ENCODE results near the gene MYL12B. TPM values are rescaled to one million over a fixed set of nuclear protein-coding genes. Genes with fewer than 3 reads are reported as not detected.
A peak's percentile ranks its signal among the peaks of the same experiment; 100 is the strongest.
"Not testable (repeated sequence)": the region's sequence is repeated elsewhere in the genome, so short reads cannot be mapped to it uniquely, and the experiment has no call there.

The MYL12B gene
- total RNA-seq: 100 to 1,000 TPM; 243 to 267 TPM
- long read RNA-seq, donor 1, transcript MYL12B-201 (4 exons, 1,210 nt): major isoform, 58 of 58 reads
- long read RNA-seq, donor 1, partial matches to known transcripts: 0 of 58 reads
- long read RNA-seq, donor 1, other reads (novel, unspliced or antisense): 0 of 58 reads
- long read RNA-seq, donor 2, transcript MYL12B-201 (4 exons, 1,210 nt): major isoform, 299 of 309 reads
- long read RNA-seq, donor 2, partial matches to known transcripts: 9 of 309 reads
- long read RNA-seq, donor 2, other reads (novel, unspliced or antisense): 1 of 309 reads

DNA sequence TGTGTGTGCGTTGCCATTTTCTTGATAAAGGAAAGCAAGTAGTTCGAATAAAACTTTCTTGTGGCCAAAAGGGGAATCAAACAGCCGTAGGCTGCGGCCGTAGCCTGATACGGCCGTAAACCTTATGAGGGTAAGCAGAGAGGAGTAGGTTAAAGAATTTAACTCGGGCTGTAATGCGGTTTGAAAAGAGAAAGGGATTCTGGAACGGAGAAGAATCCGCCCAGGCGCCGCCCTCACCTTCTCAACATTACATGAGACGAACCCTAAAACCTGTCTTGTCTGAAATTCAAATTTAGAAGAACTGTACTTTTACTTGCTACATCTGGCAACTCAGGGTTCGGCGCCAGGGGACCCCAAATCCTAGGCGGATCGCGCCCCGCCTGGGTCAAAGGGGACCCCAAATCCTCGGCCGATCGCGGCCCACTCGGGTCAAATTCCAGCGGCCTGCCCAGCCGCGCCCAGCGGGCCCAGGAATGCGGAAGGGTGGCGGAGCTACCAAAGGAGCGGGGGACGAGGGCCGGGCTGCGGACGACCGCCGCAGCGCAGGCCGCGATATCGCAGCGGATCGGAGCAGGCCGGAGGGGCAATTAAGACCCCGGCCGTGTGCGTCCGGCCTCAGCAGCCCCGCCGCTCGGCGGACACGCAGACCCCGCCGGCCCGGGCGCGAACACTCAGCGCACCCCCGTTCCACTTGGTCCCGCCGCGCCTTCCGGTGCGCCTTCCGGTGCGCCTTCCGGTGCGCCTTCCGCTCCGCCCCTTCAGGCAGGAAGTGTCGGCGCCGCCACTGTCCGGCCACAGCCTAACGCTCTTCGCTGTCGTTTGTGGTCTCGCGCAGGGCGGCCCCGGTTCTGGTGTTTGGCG lies at the start of gene MYL12B:
Gene MYL12B, plus strand, starts transcription at position 761 of the 861 bp plus-strand sequence. CDS start 10,766 bp downstream, outside the sequence.
- DNase-seq (ENCODE audit: low spot score): peak; percentile 96
- intact Hi-C loops (cut with DNase I): loop anchor here in 1 of 2 donors (5.0 to 10.0 kb wide), 2 partner anchors 191 to 333 kb away; partner anchors contain the start of gene TGIF1

DNA sequence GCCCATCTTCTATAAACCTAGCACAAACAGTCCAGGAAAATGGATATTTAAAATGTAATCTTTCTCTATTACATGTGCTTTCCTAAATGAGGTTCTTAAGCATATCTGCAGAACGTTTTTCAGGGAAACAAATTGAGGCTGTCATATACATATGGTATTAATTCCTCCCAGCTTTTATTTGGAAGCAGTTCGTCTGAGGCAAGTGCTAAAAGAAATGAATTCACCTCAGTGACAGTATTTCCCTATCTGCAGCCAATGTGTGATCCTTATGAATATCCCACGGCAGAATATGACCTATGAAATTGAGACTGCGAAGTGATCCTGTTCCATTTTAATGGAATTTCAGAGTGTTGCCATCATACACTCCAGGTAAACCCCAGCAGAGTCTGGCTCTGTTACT lies 49.3 kb upstream of the MYL12B start:
- intact Hi-C loops (cut with DNase I): no loop called here
- no peak for DNase-seq (ENCODE audit: low spot score)

DNA sequence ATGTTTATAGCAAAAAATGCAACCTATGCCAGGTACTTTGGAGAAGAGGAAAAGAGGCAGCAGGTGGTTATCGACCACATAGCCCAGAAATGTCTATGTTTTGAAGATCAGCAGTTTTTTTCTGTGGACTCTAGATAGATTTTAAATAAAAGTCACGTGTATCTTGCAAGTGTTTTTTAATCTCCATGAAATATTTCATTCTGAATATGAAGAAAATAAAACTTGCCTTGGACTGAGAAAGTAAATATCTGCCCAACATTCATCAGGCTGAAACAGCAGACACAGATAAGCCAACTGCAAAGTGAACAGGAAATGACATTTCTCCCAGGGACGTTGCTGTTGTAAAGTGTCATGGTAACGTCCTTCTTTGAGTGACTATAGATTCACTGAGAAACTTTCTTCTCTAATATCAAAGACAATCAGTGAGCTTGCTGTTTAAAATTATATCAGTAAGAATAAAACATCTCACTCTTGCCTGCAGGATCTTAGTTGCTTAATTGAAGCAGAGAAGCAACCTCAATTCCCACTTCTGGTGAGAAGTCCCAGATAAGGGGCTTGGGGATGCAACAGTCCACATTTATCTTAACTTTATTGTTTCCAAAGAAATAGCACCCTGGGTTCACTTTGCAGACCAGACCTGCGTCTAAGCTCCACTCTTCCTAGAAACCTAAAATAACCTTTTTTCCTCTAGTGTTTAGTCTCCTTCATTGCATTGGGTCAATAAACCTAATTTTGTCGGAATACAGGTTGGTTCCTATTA lies 48.5 kb upstream of the MYL12B start:
- no peak for DNase-seq (ENCODE audit: low spot score)
- intact Hi-C loops (cut with DNase I): no loop called here

DNA sequence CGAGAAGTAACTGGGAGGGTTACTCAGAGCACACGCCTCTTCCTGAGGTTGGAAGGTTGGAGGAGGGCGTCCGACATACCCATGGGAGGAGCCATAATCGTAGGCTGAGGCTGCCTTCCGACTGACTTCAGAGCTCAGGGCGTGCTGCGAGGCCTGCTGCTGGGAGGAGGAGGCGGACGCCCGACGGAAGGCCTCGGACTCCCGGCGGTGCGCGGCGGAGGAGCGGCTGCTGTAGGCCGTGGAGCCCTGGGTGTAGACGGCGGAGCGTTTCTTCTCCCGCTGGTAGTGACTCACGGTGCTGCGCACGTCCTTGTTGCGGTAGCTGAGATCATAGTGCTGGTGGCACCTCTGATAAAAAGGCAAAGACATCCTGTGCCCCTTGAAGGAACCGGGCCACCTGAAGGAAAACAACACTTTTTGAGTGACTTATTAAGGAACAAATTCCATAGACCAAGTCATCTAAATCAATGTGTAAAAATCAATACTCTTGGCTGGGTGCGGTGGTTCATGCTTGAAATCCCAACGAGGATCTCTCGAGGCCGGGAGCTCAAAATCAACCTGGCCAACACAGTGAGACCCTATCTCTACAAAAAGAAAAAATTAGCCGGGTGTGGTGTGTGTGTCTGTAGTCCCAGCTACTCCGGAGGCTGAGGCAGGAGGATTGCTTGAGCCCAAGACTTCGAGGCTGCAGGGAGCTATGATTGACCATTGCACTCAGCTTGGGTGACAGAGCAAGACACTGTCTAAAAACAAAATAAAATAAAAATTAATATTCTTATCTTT lies 46.9 kb upstream of the MYL12B start:
- DNase-seq (ENCODE audit: low spot score): no peak
- intact Hi-C loops (cut with DNase I): no loop called here

DNA sequence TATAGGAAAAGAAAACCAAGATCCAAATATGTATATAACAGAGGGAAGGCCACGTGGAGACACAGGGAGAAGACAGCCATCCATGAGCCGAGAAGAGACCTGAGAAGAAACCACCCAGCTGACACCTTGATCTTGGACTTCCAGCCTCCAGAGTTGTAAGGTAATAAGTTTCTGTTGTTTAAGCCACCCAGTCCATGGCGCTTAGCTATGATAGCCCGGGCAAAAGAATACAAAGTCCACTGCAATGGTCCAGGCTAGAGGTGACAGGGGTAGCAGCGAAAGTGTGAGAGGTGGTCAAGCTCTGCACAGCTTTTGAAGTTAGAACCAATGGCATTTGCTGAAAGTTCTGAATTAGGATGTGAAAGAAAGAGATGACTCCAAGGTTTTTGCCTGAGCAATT lies 44.9 kb upstream of the MYL12B start:
- no peak for DNase-seq (ENCODE audit: low spot score)
- intact Hi-C loops (cut with DNase I): no loop called here

DNA sequence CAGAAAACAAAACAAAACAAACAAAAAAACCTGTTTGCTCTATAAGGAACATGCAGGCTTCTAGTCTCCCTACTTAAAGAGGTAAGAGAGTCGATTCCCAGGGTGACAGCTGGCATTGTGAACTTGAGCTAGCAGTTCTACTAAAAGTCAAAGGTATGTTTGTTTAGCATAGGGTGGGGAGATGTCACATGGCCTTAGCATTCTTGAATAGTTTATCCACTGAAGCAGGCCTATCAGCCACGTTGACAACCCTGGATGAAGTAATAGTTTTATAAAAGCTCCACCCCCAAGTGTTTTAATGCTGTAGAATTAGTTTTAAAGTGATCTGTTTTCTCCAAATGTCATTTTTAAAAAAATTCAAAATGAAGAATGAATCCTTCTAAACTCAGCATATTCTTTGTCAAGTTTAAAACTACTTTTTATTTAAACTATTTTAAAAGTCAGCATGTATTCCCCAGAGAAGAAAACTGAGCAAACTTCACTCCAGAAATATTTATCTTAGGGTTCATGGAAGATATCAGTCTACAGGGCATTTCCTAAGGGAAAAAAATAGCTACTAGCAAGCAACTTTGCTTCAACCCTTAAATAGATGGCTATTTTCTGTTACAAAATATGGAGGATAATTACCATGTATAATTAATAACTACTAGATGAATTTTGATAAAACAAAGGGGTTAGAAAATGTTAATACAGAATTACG lies 43.8 kb upstream of the MYL12B start:
- DNase-seq (ENCODE audit: low spot score): no peak
- intact Hi-C loops (cut with DNase I): no loop called here

DNA sequence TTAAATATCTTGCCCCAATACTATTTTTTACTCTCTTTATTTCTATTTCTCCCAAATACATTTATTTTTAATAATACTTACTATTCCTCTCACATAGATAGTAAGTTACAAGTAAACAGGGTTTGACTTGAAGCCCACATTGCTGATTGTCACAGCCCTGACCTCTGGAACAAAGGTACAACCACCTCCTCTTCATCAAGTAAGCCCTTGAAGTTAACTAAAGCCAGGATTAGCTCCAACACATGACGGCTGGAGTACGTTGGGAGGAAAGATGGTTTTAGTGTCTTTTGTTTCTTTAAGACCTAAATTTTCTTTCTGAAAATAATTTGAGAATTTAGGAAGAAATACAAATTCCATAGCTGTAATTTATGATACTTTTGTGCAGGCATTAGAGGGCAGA lies 43.1 kb upstream of the MYL12B start:
- intact Hi-C loops (cut with DNase I): no loop called here
- DNase-seq (ENCODE audit: low spot score): no peak

DNA sequence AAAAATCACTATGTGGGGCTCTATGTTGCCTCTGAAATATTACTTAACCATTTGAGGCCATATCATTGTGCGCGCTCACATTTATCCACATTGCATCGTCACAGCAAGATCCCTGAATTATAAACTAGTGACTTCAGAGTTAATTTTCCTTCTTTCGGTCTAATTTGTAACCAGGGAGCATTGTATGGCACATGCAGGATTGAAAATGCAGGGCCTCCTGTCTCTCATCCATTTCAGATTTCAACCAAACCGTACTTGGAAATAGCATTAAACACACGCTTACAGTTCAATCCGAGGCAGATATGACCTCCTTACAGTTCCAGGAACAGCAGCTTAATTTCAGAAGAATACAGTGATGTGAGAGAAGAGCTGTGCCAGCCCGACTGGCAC lies 42.7 kb upstream of the MYL12B start:
- intact Hi-C loops (cut with DNase I): no loop called here
- no peak for DNase-seq (ENCODE audit: low spot score)

DNA sequence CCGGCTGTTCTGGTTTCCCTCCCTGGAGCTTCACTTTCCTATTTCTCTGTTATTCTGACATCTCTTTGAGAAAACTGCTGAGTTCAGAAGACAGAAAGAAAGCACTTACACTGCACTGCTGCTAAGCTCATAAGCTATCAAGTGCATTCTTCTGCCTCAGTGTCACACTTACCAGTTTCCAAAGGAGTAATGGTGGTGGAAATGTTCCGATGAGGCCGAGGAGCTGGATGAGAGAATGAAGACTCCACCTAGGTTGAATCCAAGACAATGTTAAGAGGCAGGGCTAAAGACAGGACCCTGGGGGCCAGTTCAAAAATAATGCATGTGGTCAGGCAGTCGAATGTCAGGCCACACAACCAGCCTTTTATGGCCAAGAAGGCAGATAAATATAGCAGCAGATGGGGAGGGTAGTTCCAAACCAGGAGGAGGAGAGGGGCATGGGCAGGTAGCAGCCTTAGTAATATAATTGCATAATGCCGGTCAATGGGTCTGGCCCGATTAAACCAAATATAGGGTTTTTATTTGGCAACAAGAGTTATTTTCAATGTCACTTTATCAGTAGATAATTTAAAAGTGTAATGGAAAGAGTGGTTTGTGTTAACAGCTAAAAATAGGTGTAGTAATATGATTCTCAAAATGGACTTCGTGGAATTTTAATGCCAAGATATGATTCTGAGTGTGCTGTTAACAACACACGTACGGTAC lies 42.1 kb upstream of the MYL12B start, which contains the start of gene MYOM1:
Gene MYOM1, minus strand, starts transcription at position 338 of the 705 bp plus-strand sequence. CDS start 4,745 bp downstream, outside the sequence.
- no peak for DNase-seq (ENCODE audit: low spot score)
- intact Hi-C loops (cut with DNase I): no loop called here

DNA sequence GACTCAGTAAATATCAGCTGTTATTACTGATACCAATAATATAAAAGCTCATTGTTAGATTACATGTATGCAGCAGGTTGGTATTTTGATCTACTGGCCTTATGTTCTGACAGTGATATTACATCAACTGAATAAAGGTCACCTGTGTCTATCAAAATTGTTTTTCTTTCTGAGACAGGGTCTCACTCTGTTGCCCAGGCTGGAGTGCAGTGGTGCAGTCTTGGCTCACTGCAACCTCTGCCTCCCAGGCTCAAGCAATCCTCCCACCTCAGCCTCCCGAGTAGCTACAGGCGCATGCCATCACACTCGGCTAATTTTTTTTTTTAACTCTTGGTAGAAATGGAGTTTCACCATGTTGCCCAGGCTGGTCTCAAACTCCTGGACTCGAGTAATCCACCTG lies 41.1 kb upstream of the MYL12B start:
- intact Hi-C loops (cut with DNase I); DNase-seq (ENCODE audit: low spot score): not testable (repeated sequence)

DNA sequence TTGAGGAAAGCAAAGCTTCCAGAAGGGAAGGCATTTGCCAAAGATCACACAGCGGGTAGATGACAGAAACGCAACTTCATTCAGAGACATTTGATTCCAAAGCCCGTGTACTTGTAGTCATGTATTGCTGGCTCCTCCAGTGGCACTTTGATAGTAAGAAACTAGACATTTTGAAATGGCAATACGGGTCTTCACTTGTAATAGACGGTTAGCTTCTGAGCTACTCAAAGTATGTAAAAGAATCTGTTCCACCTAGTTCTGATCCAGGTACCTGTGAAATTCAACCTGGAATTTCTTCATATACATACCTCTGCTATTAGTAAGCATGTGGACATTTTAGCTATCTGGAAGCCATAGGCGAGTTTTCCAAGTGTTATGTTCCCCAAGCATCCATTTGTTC lies 40.4 kb upstream of the MYL12B start:
- intact Hi-C loops (cut with DNase I): no loop called here
- DNase-seq (ENCODE audit: low spot score): no peak

DNA sequence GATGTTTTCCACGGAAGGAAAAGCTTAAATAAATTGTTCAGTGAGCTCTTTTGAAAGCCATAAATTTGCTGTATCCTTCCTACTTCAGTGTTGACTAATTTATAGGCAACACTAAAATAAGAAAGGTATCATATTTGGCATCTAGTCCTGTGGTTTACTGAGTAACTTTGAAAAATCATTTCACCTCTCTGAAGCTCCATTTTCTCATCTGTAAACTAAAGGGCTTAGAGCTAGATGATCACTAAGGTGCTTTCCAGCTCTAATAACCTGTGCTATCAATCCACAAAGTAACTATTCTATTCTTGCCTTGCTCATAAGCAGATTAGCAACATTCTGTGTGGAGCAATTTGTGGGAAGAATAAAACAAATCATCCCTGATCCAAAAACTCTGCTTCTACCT lies 38.6 kb upstream of the MYL12B start:
- intact Hi-C loops (cut with DNase I): no loop called here
- no peak for DNase-seq (ENCODE audit: low spot score)

DNA sequence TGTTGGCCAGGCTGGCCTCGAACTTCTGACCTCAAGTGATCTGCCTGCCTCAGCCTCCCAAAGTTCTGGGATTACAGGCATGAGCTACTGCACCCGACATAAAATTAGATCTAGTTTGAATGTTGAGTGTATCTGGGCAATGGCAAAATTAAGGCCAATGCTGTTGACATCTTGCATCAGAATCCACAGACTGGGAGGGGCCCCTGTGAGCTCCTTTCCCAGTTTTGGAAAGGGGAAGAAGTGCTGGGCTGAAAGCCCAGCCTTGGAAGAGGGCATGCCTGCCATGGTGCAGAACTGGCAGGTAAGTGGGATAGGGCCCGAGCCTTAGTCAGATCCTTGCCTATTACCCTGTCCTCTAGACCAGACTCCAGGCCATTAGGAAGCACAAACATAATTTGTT lies 37.7 kb upstream of the MYL12B start:
- intact Hi-C loops (cut with DNase I): no loop called here
- DNase-seq (ENCODE audit: low spot score): no peak

DNA sequence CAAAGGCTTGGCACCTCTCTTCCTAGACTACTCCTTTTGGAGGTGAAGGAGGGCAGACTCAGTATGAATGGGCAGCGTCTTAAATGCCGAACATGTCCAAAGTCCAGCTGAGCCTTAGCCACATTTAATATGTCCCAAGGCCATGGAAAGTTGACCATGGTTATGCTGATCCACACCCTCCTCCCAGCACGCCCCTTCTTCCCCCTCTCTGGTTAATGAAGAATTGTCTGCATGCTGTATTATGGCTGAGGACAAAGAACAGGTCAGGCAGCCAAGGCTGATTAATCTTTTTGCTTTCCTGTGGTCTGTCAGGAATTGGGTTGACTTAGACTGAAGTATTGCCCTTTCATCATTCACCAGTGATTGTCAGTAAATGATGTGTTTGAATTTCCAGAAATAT lies 36.3 kb upstream of the MYL12B start:
- intact Hi-C loops (cut with DNase I): no loop called here
- DNase-seq (ENCODE audit: low spot score): no peak

DNA sequence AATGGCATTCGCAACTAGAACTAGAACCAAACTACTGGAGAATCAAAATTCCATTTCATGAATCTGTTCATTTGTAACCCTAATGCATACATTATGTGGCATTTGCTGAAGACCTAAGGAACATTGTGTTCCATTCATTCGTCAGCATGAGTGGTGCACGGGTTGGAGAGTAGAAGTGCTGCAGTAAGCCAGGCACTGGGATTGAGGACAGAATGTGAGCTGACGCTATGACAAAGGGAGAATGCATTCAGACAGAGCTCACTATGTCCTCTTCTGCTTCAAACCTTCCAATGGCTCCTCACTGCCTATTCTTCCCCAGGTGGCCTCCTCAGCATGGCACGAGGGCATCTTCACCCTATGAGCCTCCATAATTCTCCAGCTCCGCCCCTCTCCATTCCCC lies 35.9 kb upstream of the MYL12B start:
- no peak for DNase-seq (ENCODE audit: low spot score)
- intact Hi-C loops (cut with DNase I): no loop called here

DNA sequence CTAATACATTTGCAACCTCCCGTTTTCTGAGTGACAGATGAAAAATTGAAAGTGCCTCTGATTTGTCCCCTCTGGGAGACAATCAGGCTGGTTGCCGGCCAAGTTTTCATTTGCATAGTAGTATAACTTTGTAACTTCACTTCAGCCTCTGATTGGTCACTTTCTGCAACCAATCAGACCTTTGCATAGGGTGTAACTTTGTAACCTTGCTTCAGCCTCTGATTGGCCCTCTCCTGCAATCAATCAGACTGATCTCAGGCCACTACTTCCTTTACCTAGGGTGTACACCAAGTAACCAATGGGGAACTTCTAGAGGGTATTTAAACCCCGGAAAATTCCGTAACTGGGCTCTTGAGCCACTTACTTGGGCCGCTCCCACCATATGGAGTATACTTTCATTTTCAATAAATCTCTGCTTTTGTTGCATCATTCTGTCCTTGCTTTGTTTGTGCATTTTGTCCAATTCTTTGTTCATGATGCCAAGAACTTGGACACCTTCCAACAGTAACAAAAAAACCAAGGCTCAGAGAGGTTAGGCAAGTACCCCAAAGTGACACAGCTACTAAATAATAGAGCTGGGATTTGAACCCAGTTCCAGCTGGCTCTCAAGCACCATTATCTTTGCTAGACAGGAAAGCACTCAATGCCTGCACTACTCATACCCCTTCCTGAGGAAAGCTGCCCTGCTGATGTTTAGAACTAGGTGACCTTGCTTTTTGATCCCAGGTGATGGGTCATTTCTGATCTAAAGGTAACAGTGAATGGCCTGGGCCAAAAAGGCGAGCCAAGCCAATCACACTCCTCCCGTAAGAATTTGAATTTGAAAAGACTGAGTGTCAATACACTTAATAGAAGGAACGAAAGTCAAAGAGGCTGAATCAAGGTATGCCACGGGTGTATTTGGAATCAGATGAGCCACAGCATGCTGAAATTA lies 31.3 kb upstream of the MYL12B start:
- intact Hi-C loops (cut with DNase I): loop anchor here in 1 of 2 donors (10.0 kb wide), 1 partner anchor 66 kb away; no protein-coding TSS in a partner anchor
- DNase-seq (ENCODE audit: low spot score): no peak

DNA sequence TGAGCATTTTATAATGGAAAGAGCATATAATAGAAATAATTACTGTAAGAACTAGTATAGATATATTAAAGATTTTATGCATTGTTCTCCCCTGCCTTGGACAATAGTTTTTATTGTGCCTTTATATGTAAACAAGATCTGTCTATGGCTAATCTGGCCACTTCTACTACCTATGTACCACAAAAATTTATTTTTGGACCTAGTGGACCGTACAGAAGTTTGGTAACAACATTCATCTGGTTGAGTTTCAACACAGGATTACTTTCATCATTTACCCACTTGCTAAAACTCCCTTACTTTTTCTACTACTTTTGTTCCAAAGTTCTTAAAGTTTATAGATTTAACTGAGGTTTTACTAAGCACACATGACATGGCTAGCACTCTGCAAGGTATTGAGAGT lies 28.9 kb upstream of the MYL12B start:
- DNase-seq (ENCODE audit: low spot score): no peak

More for the DNA sequence above, 28.9 kb upstream of the MYL12B start:
- intact Hi-C loops (cut with DNase I): loop anchor here in 1 of 2 donors (10.0 kb wide), 1 partner anchor 68 kb away; no protein-coding TSS in a partner anchor

Measured in posterior vena cava (tissue), 2 donors.